Transverse colon (tissue), 4 donors: ENCODE results near the gene RIC1.

Source experiments
- CTCF ChIP-seq, 5 experiments: fragments of 200-600 bp in 3 of 5; fragments of 450-650 bp in 2 of 5; sonication (generic) in 3 of 5; IDR thresholded peaks; 1 replicate in 2 of 5; 2 replicates in 3 of 5; pipeline ENCODE4 v1.5.1; 2016 to 2017; ENCODE audit warnings: antibody characterized with exemption in 5 of 5, inconsistent platforms in 3 of 5, mild to moderate bottlenecking in 2 of 5, moderate library complexity in 1 of 5
- POLR2AphosphoS5 ChIP-seq, 3 donors: sonication (generic); formaldehyde crosslinking; IDR thresholded peaks; one replicate each; pipeline ENCODE4 v1.6.1; 2016; ENCODE audit warnings: antibody characterized with exemption in 3 of 3

GRCh38 chr9:5820425-5820824 is 191.5 kb downstream of the RIC1 start:
- TF ChIP-seq CTCF (IDR thresholded peaks at IDR 0.05) (no peak), POLR2AphosphoS5 (IDR thresholded peaks at IDR 0.05) (no peak)
